GM11168 (cell line): Measurements from ENCODE around the gene ZNF318.
"Not testable (repeated sequence)": the region's sequence is repeated elsewhere in the genome, so short reads cannot be mapped to it uniquely, and the experiment has no call there.

Experiments used
- in situ Hi-C: fragments of 300-500 bp; cut with MboI; formaldehyde crosslinking; loops from one replicate; pipeline ENCODE4 v1.12.0; 2022; ENCODE audit warnings: low sequenced_read_pairs; ENCODE audit not compliant: unreplicated experiment

ZNF318 gene

GRCh38 chr6:43304882-43305281, 64.6 kb downstream of the ZNF318 start:
- in situ Hi-C loops = no loop called here

GRCh38 chr6:43304361-43304760, 65.1 kb downstream of the ZNF318 start:
- in situ Hi-C loops = no loop called here

GRCh38 chr6:43303751-43304331, 65.6 kb downstream of the ZNF318 start:
- in situ Hi-C loops = no loop called here

- in situ Hi-C loops = not testable (repeated sequence)
Observed at GRCh38 chr6:43303006-43303405, 66.4 kb downstream of the ZNF318 start.

- in situ Hi-C loops = no loop called here
Observed at GRCh38 chr6:43302126-43302525, 67.3 kb downstream of the ZNF318 start.

- in situ Hi-C loops = no loop called here
Observed at GRCh38 chr6:43301081-43301870, 68.2 kb downstream of the ZNF318 start.

- in situ Hi-C loops = no loop called here
Observed at GRCh38 chr6:43299338-43300293, 69.8 kb downstream of the ZNF318 start.

- in situ Hi-C loops = no loop called here
Observed at GRCh38 chr6:43298565-43299337, 70.7 kb downstream of the ZNF318 start.

- in situ Hi-C loops = no loop called here
Observed at GRCh38 chr6:43297644-43298564, 71.5 kb downstream of the ZNF318 start, which contains the start of gene SLC22A7. SLC22A7 (plus strand) TSS chr6:43298260; CDS start chr6:43298359, 99 bp downstream.

- in situ Hi-C loops = no loop called here
Observed at GRCh38 chr6:43296780-43297497, 72.5 kb downstream of the ZNF318 start.

GRCh38 chr6:43295456-43295855, 74.0 kb downstream of the ZNF318 start:
- in situ Hi-C loops = no loop called here

GRCh38 chr6:43294536-43294935, 74.9 kb downstream of the ZNF318 start:
- in situ Hi-C loops = no loop called here

- in situ Hi-C loops = no loop called here
Observed at GRCh38 chr6:43293698-43294097, 75.7 kb downstream of the ZNF318 start.

GRCh38 chr6:43292763-43293318, 76.6 kb downstream of the ZNF318 start:
- in situ Hi-C loops = no loop called here

- in situ Hi-C loops = no loop called here
Observed at GRCh38 chr6:43292341-43292740, 77.1 kb downstream of the ZNF318 start.

GRCh38 chr6:43291708-43292107, 77.7 kb downstream of the ZNF318 start:
- in situ Hi-C loops = no loop called here

- in situ Hi-C loops = no loop called here
Observed at GRCh38 chr6:43290905-43291355, 78.5 kb downstream of the ZNF318 start.

- in situ Hi-C loops = no loop called here
Observed at GRCh38 chr6:43290339-43290904, 79.0 kb downstream of the ZNF318 start.
